Liver (tissue), 3 donors: Measurements from ENCODE around the gene CEP170.

Experiments used
- RAD21 ChIP-seq, 2 donors: IDR thresholded peaks; 2 replicates each; pipeline ENCODE4 v1.6.1; 2016; ENCODE audit warnings: antibody characterized with exemption in 2 of 2, mild to moderate bottlenecking in 2 of 2
- TF ChIP-seq, protein P1 (sequence below): fragments of 150-350 bp; IDR thresholded peaks from 2 replicates; pipeline ENCODE4 v1.5.1; 2017; ENCODE audit warnings: improper control_type of control experiment, low read depth, low read length; ENCODE audit not compliant: missing input control
- donor health status: healthy.
- donor health status: healthy.

DNA sequence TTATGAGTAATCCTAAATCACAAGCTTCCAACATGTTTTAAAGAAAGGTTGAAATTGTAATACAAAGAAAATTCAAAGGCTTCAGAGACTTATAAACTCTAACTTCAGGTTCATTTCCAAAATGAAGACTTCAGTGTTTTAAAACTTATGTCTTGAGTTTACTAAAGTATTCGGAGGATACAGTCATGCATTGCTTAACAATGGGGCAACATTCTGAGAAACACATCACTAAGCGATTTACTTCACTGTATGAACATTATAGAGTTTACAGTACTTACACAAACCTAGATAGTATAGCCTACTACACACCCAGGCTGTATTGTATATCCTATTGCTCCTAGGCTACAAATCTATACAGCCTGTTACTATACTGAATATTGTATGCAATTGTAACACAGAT is 38.3 kb downstream of the CEP170 start:
- TF ChIP-seq, protein P1, sequence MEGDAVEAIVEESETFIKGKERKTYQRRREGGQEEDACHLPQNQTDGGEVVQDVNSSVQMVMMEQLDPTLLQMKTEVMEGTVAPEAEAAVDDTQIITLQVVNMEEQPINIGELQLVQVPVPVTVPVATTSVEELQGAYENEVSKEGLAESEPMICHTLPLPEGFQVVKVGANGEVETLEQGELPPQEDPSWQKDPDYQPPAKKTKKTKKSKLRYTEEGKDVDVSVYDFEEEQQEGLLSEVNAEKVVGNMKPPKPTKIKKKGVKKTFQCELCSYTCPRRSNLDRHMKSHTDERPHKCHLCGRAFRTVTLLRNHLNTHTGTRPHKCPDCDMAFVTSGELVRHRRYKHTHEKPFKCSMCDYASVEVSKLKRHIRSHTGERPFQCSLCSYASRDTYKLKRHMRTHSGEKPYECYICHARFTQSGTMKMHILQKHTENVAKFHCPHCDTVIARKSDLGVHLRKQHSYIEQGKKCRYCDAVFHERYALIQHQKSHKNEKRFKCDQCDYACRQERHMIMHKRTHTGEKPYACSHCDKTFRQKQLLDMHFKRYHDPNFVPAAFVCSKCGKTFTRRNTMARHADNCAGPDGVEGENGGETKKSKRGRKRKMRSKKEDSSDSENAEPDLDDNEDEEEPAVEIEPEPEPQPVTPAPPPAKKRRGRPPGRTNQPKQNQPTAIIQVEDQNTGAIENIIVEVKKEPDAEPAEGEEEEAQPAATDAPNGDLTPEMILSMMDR, result no peak
- TF ChIP-seq RAD21 (IDR thresholded peaks at IDR 0.05), result no peak
